ENCODE measurements around the gene OR10A5. TPM values are rescaled to one million over a fixed set of nuclear protein-coding genes. Genes with fewer than 3 reads are reported as not detected.
A peak's percentile ranks its signal among the peaks of the same experiment; 100 is the strongest.

Gene OR10A5
- total RNA-seq, 2 experiments from 2014 or later = not detected

DNA sequence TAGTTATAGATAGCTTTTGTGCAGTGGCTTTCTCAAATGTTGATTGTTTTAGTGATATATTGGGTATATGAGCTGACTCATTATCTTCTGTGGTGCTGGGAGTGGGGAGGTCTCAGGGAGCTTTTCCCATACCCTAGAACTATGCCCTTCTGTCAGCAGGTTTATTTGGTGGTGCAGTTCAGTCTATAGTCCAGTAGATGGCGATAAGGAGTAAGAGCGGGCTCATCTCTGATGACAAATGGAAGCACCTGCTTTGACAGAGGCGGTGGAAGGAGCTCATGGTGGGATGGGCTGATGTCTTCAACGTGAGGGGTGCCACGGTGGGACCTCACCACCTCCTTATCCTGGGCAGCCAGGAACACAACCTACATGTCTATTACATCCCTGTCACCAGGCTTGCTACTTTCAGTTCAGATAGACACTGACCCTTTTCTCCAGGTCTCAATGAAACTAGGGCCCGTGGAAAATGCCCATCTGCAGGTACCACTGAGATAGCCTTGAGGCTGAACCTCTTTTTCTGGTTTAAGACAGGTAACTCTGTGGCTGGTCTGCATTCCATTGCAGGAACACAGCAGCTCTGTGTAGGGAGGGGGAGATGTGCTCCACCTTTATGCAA is 33.0 kb upstream of the OR10A5 start:
- TF ChIP-seq, protein P1, sequence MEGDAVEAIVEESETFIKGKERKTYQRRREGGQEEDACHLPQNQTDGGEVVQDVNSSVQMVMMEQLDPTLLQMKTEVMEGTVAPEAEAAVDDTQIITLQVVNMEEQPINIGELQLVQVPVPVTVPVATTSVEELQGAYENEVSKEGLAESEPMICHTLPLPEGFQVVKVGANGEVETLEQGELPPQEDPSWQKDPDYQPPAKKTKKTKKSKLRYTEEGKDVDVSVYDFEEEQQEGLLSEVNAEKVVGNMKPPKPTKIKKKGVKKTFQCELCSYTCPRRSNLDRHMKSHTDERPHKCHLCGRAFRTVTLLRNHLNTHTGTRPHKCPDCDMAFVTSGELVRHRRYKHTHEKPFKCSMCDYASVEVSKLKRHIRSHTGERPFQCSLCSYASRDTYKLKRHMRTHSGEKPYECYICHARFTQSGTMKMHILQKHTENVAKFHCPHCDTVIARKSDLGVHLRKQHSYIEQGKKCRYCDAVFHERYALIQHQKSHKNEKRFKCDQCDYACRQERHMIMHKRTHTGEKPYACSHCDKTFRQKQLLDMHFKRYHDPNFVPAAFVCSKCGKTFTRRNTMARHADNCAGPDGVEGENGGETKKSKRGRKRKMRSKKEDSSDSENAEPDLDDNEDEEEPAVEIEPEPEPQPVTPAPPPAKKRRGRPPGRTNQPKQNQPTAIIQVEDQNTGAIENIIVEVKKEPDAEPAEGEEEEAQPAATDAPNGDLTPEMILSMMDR (IDR thresholded peaks at IDR 0.05) = peak; percentile 91
- no peaks in the 10 kb centered on the region for H3K27me3 ChIP-seq (ENCODE audit: control insufficient read depth in 1 of 2, insufficient read depth in 2 of 2, low read length in 2 of 2)
- intact Hi-C loops (cut with DNase I, micrococcal nuclease) = loop anchor here (2.0 to 5.0 kb wide), 3 partner anchors 630 to 882 kb away; no protein-coding TSS in a partner anchor
- H3K4me1 ChIP-seq (ENCODE audit: insufficient read depth, low read length) = peaks cover 4% of the 10 kb centered on the region
- no peak overlapping the region for H3K4me3 Mint-ChIP-seq
- no peaks in the 10 kb centered on the region for H3K9me3 Mint-ChIP-seq
- DNase-seq (peak in 9 of 14 experiments; percentile 1 to 68 (median 18)), ATAC-seq (ENCODE audit: poor library complexity) (peak; percentile 88)
- H3K36me3 ChIP-seq (ENCODE audit: insufficient read depth, low read length) = no peaks in the 10 kb centered on the region
- ChIA-PET CTCF (interaction anchor here (0.9 to 2.3 kb wide), 5 partner anchors 9 to 32 kb away, joined by 3 to 9 read pairs (median 5); partner anchors contain the start of gene OR6A2), POLR2A (no interaction called here)
- no peak overlapping the region for H3K27ac ChIP-seq (ENCODE audit: low read depth in 1 of 2, low read length in 2 of 2)
- peaks cover 49% of the 10 kb centered on the region for H3K27me3 Mint-ChIP-seq
- H3K4me1 Mint-ChIP-seq (ENCODE audit: low read depth) = no peaks in the 10 kb centered on the region
- no peak overlapping the region for H3K4me3 ChIP-seq (ENCODE audit: low read length)
- H3K9me3 ChIP-seq (ENCODE audit: control insufficient read depth in 1 of 2, insufficient read depth in 1 of 2, low read length in 2 of 2) = no peaks in the 10 kb centered on the region
- H3K27ac Mint-ChIP-seq = no peak overlapping the region
- H3K36me3 Mint-ChIP-seq (ENCODE audit: low read depth) = no peaks in the 10 kb centered on the region

DNA sequence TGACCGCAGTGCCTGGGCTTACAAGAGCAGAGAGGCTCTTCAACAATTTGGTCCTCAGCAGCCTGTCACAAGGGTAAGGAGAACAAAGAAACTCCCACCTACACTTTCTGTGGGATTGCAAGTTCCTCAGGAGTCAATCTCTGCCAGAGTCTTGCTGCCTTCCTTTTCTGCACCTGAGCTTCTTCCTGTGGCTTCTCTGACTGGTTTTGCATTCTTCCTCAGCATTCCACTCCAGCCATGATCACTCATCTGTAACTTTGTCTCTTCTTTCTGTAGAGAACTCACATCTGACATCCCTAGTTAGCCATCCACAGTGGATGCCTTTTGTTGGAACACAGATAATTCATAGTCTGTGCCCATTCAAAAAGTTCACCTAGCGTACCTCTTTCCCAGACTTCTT is 31.8 kb upstream of the OR10A5 start:
- H3K27me3 ChIP-seq (ENCODE audit: control insufficient read depth in 1 of 2, insufficient read depth in 2 of 2, low read length in 2 of 2) = no peaks in the 10 kb centered on the region
- no peak overlapping the region for H3K27ac Mint-ChIP-seq

DNA sequence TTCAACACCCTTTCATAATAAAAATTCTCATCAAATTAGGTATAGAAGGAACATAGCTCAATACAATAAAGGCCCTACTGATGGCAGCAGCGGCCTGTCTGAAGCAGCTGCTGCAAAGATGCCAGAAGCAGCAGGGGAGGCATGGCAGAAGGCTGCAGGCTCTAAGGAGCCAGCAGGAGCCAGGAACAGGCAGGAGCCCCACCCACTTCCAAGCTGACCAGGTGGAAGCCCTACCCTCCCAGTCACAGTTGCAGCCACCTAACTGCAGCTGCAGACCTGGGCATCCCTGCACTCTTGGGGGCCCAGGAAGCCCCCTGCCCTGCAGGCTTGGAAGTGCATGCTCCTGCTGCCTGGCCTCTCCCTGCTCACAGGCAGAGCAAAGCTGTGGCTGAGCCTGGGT is 27.8 kb upstream of the OR10A5 start:
- no peaks in the 10 kb centered on the region for H3K4me1 Mint-ChIP-seq (ENCODE audit: low read depth)

More for the DNA sequence above, 31.8 kb upstream of the OR10A5 start:
- CTCF ChIA-PET = interaction anchor here (2.3 kb wide), 1 partner anchor 13 kb away, joined by 9 read pairs; no protein-coding TSS in a partner anchor
- H3K36me3 Mint-ChIP-seq (ENCODE audit: low read depth) = no peaks in the 10 kb centered on the region
- no peaks in the 10 kb centered on the region for H3K9me3 Mint-ChIP-seq
- Histone ChIP-seq H3K36me3 (ENCODE audit: insufficient read depth, low read length) (no peaks in the 10 kb centered on the region), H3K4me3 (ENCODE audit: low read length) (no peak overlapping the region), H3K4me1 (ENCODE audit: insufficient read depth, low read length) (peaks cover 4% of the 10 kb centered on the region), H3K9me3 (ENCODE audit: control insufficient read depth in 1 of 2, insufficient read depth in 1 of 2, low read length in 2 of 2) (peaks cover 0 to 8% of the 10 kb centered on the region in 2 experiments), H3K27ac (ENCODE audit: low read depth in 1 of 2, low read length in 2 of 2) (no peak overlapping the region)
- H3K27me3 Mint-ChIP-seq = peaks cover 38% of the 10 kb centered on the region
- intact Hi-C loops (cut with DNase I, micrococcal nuclease) = loop anchor here (2.0 to 5.0 kb wide), 3 partner anchors 629 to 881 kb away; no protein-coding TSS in a partner anchor
- TF ChIP-seq, protein P1 (IDR thresholded peaks at IDR 0.05) = no peak
- no peak overlapping the region for H3K4me3 Mint-ChIP-seq
- no peak for ATAC-seq (ENCODE audit: poor library complexity)
- POLR2A ChIA-PET = no interaction called here
- DNase-seq = no peak
- no peaks in the 10 kb centered on the region for H3K4me1 Mint-ChIP-seq (ENCODE audit: low read depth)

More for the DNA sequence above, 27.8 kb upstream of the OR10A5 start:
- no peaks in the 10 kb centered on the region for H3K36me3 Mint-ChIP-seq (ENCODE audit: low read depth)
- Histone ChIP-seq H3K4me3 (ENCODE audit: low read length) (no peak overlapping the region), H3K9me3 (ENCODE audit: control insufficient read depth in 1 of 2, insufficient read depth in 1 of 2, low read length in 2 of 2) (peaks cover 0 to 13% of the 10 kb centered on the region in 2 experiments), H3K27me3 (ENCODE audit: control insufficient read depth in 1 of 2, insufficient read depth in 2 of 2, low read length in 2 of 2) (peaks cover 0 to 3% of the 10 kb centered on the region in 2 experiments), H3K36me3 (ENCODE audit: insufficient read depth, low read length) (no peaks in the 10 kb centered on the region), H3K27ac (ENCODE audit: low read depth in 1 of 2, low read length in 2 of 2) (no peak overlapping the region), H3K4me1 (ENCODE audit: insufficient read depth, low read length) (peaks cover under 1% of the 10 kb centered on the region)
- intact Hi-C loops (cut with DNase I, micrococcal nuclease) = no loop called here
- ATAC-seq (ENCODE audit: poor library complexity) (no peak), DNase-seq (no peak)
- H3K4me3 Mint-ChIP-seq = no peak overlapping the region
- ChIA-PET POLR2A (no interaction called here), CTCF (no interaction called here)
- H3K27me3 Mint-ChIP-seq = peaks cover 22% of the 10 kb centered on the region
- TF ChIP-seq, protein P1 (IDR thresholded peaks at IDR 0.05) = no peak
- no peak overlapping the region for H3K27ac Mint-ChIP-seq
- H3K9me3 Mint-ChIP-seq = peaks cover 3% of the 10 kb centered on the region

All from CD4-positive, alpha-beta T cell (primary cell).